GM18867 (cell line): ENCODE measurements around the gene KDR.

Experiments
- ATAC-seq: cut with Tn5 transposase; IDR thresholded peaks from one replicate; pipeline ENCODE4 v1.9.1; 2021; ENCODE audit warnings: mild to moderate bottlenecking, moderate library complexity; ENCODE audit not compliant: unreplicated experiment

KDR gene

GRCh38 chr4:55031158-55031557 is 94.2 kb downstream of the KDR start:
- no peak for ATAC-seq

DNA sequence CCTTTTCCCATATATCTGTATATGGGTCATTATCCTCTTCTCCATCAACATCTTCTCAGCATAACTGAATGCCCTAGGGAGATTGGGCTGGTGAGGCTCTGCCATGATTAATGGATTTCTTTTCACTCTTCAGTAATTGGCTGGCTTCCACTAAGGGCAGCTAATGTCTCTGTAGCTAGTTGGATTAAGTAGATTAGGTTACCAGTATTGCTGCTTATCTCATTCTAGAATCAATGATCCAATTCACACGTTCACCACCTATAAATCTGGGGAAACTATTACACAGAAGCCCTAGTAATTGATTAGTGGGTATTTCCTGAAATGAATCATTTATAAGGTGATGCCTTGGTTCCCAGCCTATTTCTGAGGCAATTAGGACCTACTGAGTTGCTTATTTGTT is 94.8 kb downstream of the KDR start:
- ATAC-seq, result no peak

DNA sequence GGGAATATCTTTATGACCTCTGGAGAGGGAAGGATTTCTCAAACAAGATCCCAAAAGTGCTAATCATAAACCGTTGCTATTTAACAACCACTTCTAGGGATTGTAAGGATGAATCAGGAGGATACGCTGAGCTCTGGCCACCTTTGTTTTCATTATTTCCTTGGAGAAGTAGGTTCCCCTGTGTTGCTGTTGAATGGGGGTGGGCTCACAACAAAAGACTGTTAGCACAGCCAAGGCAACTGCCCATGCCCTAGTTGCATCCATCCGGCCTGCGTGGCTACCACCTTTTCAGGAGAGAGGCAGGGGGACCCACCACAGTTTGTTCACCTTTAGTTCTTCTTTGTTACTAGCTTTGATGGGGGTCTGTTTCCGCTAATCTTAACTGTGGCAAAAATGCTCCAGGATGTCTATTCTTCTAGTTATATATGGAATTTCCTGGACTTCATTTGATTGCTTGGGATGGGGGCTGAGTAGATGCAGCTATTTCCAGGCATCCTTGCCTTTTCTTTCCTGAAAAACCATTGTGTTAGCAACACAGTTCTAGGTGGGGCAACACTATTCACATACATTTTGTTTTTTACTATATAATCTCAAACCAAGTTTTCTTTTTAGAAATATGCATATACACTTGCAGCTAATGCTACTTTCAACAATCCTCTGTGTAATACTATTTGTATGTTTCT is 95.4 kb downstream of the KDR start:
- ATAC-seq, result no peak

- no peak for ATAC-seq
Measured at GRCh38 chr4:55029321-55029720, 96.1 kb downstream of the KDR start.
